ENCODE results near the gene CEBPG.

GRCh38 chr19:33340991-33341390 lies 32.5 kb upstream of the CEBPG start:
- TF ChIP-seq CTCF (IDR thresholded peaks at IDR 0.05), result no peak
- no peak for TF ChIP-seq POLR2A (IDR thresholded peaks at IDR 0.05)
- no peak for TF ChIP-seq POLR2AphosphoS5 (IDR thresholded peaks at IDR 0.05)
